ENCODE results near the gene PPP2CA.
A peak's percentile ranks its signal among the peaks of the same experiment; 100 is the strongest.
"Not testable (repeated sequence)": the region's sequence is repeated elsewhere in the genome, so short reads cannot be mapped to it uniquely, and the experiment has no call there.

The PPP2CA gene

GRCh38 chr5:134225780-134226440, at the start of gene PPP2CA:
Gene PPP2CA, minus strand, starts transcription at chr5:134226073. Its CDS starts 212 bp downstream, at chr5:134225861.
- peak; percentile 86 for DNase-seq

- DNase-seq, result no peak
These were observed 47.9 kb upstream of the PPP2CA start for GRCh38 chr5:134273642-134274395.

GRCh38 chr5:134271059-134271458, 45.2 kb upstream of the PPP2CA start:
- no peak for DNase-seq

GRCh38 chr5:134268919-134269318, 43.0 kb upstream of the PPP2CA start:
- no peak for DNase-seq

GRCh38 chr5:134268019-134268601, 42.2 kb upstream of the PPP2CA start:
- no peak for DNase-seq

- DNase-seq, result no peak
These were observed 41.6 kb upstream of the PPP2CA start for GRCh38 chr5:134267366-134268018.

- DNase-seq, result no peak
These were observed 37.9 kb upstream of the PPP2CA start for GRCh38 chr5:134263801-134264200.

GRCh38 chr5:134262629-134263028, 36.8 kb upstream of the PPP2CA start:
- not testable (repeated sequence) for DNase-seq

- no peak for DNase-seq
These were observed 33.0 kb upstream of the PPP2CA start for GRCh38 chr5:134258896-134259295.

- no peak for DNase-seq
These were observed 31.3 kb upstream of the PPP2CA start for GRCh38 chr5:134257176-134257575.

GRCh38 chr5:134255418-134256150, 29.7 kb upstream of the PPP2CA start:
- DNase-seq, result no peak

- DNase-seq, result not testable (repeated sequence)
These were observed 27.7 kb upstream of the PPP2CA start for GRCh38 chr5:134253368-134254153.

GRCh38 chr5:134252671-134253070, 26.8 kb upstream of the PPP2CA start:
- no peak for DNase-seq

- DNase-seq, result no peak
These were observed 25.1 kb upstream of the PPP2CA start for GRCh38 chr5:134250949-134251348.

- no peak for DNase-seq
These were observed 23.9 kb upstream of the PPP2CA start for GRCh38 chr5:134249469-134250379.

- no peak for DNase-seq
These were observed 22.4 kb upstream of the PPP2CA start for GRCh38 chr5:134248256-134248655.

GRCh38 chr5:134247428-134248224, 21.8 kb upstream of the PPP2CA start:
- DNase-seq, result no peak

GRCh38 chr5:134246771-134247427, 21.0 kb upstream of the PPP2CA start:
- DNase-seq, result no peak

- DNase-seq, result no peak
These were observed 19.8 kb upstream of the PPP2CA start for GRCh38 chr5:134245692-134246091.

All from NCI-H1105 treated with DMSO at 0.1 percent for 48 hours (cell line).